NCI-H526 treated with DMSO at 0.1 percent for 48 hours (cell line): ENCODE data around the gene HORMAD2.

Source experiments
- DNase-seq: peaks from one replicate; lab custom pipeline; 2025; lab: John Stamatoyannopoulos, UW

Gene HORMAD2

GRCh38 chr22:30169002-30169401, 88.7 kb downstream of the HORMAD2 start:
- DNase-seq: no peak

- no peak for DNase-seq
Measured at GRCh38 chr22:30170129-30170528, 89.9 kb downstream of the HORMAD2 start.

- no peak for DNase-seq
Measured at GRCh38 chr22:30171008-30171407, 90.7 kb downstream of the HORMAD2 start.

GRCh38 chr22:30175690-30176288, 95.5 kb downstream of the HORMAD2 start:
- DNase-seq: no peak

GRCh38 chr22:30176431-30176830, 96.2 kb downstream of the HORMAD2 start:
- no peak for DNase-seq

- no peak for DNase-seq
Measured at GRCh38 chr22:30178181-30179126, 98.2 kb downstream of the HORMAD2 start.

GRCh38 chr22:30180616-30181015, 100.4 kb downstream of the HORMAD2 start:
- DNase-seq: no peak

- DNase-seq: no peak
Measured at GRCh38 chr22:30181459-30182349, 101.4 kb downstream of the HORMAD2 start.

GRCh38 chr22:30182350-30182745, 102.1 kb downstream of the HORMAD2 start:
- DNase-seq: no peak

- no peak for DNase-seq
Measured at GRCh38 chr22:30182815-30183214, 102.6 kb downstream of the HORMAD2 start.

GRCh38 chr22:30183271-30183670, 103.0 kb downstream of the HORMAD2 start:
- no peak for DNase-seq

- no peak for DNase-seq
Measured at GRCh38 chr22:30183861-30184278, 103.6 kb downstream of the HORMAD2 start.

GRCh38 chr22:30185129-30185528, 104.9 kb downstream of the HORMAD2 start:
- no peak for DNase-seq

GRCh38 chr22:30185549-30185948, 105.3 kb downstream of the HORMAD2 start:
- no peak for DNase-seq

- DNase-seq: peak; percentile 5
Measured at GRCh38 chr22:30186041-30186440, 105.8 kb downstream of the HORMAD2 start.

GRCh38 chr22:30186510-30186909, 106.2 kb downstream of the HORMAD2 start:
- no peak for DNase-seq

- DNase-seq: no peak
Measured at GRCh38 chr22:30187094-30187493, 106.8 kb downstream of the HORMAD2 start.

- DNase-seq: no peak
Measured at GRCh38 chr22:30187529-30188407, 107.5 kb downstream of the HORMAD2 start.

- DNase-seq: no peak
Measured at GRCh38 chr22:30188911-30189310, 108.6 kb downstream of the HORMAD2 start.

GRCh38 chr22:30190574-30190973, 110.3 kb downstream of the HORMAD2 start:
- no peak for DNase-seq

GRCh38 chr22:30191040-30191701, 110.9 kb downstream of the HORMAD2 start:
- no peak for DNase-seq
